NCI-H146 (cell line): ENCODE results near the gene METTL8.
"Not testable (repeated sequence)": the region's sequence is repeated elsewhere in the genome, so short reads cannot be mapped to it uniquely, and the experiment has no call there.

Experiments
- DNase-seq: peaks from one replicate; lab custom pipeline; 2025; lab: John Stamatoyannopoulos, UW

METTL8 gene

DNA sequence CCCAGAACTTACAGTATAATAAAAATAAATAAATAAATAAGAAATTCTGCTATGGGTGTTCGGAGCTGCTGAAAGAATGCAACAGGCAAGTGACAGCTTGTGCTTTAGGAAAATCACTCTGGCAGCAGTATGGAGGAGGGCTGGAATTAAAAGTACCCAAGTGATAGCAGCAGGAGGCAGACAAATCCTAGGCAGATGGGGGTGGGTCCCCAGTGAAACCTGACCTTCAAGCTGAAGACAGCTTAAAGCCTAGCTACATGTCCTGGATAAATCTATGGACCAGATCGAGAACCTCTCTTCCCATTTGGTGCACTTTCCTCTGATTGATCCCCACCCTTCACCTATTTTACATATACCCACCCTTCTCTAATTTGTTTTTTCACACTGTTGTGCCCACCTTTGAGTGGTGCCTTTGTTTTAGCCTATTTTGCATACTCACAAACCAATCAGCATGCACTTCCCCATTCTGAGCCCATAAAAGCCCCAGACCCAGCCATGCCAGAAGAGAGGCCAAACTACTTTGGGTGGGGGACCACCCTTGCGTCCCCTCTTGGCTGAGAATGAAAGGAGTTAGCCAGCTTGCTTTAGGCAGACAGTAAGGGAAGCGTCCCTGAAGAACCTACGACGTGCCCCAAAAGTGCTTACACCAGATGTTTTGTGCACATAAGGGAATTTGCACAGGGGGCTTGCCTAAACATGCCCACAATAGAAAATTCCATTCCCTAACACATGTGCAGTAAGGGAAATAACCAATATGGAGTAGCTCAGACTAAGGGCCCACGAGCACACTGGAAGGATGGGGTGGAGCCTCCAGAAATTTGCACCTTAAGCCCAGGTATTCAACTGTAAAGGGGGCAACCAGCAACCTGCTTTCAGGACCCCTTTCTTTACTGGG, 3.0 kb downstream of the METTL8 start:
- no peak for DNase-seq

DNA sequence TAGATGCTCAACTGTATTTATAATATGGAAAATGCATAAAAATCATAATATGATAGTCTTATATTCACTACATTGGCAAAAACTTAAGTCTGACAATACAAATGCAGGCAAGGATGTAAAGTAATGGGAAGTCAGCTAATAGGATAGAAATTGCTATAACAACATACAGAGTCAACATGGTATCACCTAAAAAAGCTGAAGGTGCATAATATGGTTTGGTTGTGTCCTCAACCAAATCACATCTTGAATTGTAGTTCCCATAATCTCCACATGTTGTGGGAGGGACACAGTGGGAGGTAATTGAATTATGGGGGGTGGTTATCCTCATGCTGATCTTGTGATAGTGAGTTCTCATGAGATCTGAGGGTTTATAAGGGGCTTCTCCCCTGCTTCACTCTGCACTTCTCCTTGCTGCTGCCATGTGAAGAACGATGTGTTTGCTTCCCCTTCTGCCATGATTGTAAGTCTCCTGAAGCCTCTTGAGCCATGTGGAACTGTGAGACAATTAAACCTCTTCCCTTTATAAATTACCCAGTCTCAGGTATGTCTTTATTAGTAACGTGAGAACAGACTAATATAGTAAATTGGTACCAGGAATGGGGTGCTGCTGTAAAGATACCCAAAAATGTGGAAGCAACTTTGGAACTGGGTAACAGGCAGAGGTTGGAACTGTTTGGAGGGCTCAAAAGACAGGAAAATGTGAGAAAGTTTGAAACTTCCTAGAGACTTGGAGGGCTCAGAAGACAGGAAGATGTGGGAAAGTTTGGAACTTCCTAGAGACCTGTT, 10.9 kb downstream of the METTL8 start:
- not testable (repeated sequence) for DNase-seq

DNA sequence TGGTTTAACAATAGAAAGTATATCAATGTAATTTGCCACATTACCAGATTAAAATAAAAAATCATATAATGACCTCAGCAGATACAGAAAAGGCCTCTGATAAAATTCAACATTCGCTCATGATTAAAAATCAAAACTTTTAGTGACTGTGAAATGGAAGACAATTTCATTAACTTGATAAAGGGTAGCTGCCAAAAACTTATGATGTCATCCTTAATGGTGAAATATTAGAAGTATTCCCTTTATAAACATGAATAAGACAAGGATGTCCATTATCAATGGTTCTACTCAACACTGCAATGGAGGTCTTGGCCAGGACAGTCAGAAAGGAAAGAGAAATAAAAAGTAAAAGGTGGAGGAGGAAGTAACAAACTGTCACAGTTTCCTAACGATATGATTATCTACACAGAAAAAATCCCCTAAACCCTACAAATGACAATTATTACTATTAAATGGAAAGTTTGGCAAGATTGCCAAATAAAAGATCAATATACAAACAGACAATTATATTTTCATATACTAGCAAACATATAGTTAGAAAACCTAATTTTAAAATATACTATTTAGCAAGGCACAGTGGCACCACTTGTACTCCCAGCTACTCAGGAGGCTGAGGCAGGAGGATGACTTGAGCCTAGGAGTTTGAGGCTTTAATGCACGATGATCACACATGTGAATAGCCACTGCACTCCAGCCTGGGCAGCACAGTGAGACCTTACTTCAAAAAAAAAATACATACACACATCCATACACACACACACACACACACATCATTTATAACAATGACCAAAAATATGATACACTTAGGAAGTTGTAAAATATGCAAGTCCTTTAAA, 12.8 kb downstream of the METTL8 start:
- no peak for DNase-seq

DNA sequence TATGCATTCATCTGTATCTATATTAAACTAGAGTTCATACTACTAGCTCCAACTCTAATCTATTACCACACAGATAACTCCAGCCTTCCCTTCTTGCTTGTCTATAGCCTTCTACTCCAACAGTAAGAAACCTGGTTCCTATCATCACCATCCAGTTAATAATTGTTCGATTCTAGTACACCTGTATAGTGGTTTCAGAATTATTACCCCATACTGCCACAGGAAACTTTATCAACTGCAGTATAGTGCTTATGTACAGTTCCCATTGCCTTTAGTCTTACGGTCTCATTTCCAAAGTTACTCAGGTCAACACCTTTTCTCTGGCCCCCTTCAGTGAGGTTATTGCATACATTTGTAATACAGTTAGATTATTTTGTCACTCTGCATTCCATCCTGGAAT, 14.5 kb downstream of the METTL8 start:
- DNase-seq, result no peak

DNA sequence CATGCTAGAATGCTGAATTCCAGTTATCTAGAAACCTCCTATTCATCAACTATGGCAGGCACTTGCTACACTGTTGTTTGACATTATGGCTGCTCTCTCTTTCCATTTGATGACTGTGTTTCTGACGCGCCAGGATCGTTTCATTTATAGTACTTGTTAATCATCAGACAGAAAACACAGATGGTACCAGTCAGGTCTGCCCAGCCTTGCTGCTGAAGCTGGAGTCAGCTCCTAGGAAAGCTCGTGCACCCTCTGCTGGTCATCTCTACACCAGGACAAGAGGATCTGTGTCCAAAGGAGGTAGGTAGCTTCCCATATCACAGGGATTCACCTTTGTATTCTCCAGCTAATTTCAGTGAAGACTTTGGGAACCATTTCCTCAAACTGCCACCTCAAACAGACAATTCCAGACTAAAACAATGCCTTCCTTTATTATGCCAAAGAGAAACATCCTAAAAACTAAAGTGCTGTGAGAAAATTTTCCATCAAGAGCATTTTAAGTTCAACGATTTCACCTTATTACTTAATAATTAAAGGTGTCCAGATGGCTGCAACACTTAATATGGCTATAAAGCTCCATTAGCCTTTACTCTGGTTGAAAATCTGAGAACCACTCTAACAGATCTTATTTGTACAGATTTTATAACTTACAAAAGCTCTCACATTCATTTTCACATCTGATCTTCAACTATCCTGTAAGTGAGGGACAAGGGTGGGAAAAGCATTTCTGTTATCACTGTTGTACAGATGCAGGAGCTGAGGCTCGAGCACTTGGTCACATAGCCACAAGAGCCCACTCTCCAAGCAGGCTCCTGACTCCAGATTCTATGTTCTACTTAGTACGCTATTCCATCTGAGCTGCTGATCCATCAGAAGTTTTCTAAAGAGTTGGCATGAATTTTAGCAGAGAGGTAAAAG, 17.5 kb downstream of the METTL8 start:
- DNase-seq, result peak; percentile 86

DNA sequence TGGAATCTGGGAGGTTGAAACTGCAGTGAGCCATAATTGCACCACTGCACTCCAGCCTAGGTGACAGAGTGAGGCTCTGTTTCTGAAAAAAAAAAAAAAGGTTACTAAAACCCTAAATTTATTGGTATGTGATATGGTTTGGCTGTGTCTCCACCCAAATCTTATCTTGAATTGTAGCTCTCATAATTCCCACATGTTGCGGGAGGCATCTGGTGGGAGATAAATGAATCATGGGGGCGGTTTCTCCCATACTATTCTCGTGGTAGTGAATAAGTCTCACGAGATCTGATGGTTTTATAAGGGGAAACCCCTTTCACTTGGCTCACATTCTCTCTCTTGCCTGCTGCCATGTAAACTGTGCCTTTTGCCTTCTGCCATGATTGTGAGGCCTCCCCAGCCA, 19.1 kb downstream of the METTL8 start:
- DNase-seq, result not testable (repeated sequence)

DNA sequence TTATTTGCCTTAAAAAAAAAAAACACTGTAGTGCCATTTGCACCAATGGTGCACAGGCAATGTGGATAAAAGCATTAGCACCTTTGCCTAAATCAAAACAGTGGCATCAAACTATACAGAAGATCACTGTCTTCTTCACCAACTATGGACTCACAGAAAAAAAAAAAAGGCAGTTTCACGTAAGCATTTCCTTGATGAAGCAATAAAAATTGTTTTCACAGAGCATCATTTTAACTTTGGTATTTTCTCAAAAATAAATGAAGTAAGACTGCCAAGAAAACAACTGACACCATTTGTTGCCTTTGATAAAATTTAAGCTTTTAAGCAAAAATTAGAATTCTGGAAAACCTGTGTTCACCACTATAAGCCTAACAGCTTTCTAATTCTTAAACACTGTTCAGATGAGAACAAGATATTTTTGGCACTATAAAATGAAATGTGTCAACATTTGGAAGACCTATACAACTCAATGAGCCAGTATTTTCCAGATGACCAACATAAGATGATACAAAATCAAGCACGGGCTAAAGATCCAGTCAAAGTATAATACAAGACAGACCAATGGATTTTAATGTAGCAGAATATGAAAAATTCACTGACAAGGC, 21.1 kb downstream of the METTL8 start:
- no peak for DNase-seq

DNA sequence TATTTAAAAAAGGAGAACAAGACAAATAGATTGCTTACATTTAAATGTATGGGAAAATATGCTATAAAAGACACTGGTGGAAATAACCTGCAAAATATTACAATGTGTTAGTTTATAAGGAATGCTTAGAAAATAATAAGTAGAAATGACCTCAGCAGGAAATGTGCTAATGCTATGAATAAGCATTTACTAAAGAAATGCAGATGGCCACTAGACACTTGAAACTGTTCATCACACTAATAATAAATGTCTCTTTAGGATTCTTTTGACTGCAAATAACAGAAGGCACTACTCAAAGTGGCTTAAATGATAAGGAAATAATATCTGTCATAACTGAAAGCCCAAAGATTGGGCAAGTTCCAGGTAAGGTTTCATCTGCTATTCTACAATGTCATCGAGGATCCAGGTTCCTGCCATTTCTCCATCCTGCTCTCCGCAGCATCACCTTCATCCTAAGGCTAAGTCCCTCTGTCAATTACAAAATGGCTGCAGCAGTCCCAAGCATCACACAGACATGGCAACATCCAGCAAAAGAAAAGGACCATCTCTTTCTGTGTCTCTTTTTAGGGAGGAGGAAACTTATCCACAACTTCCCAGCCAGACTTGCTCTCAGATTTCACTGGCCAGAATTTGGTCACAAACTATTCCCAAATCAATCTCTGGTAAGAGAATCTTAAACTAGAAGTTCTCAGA, 21.9 kb downstream of the METTL8 start:
- no peak for DNase-seq

DNA sequence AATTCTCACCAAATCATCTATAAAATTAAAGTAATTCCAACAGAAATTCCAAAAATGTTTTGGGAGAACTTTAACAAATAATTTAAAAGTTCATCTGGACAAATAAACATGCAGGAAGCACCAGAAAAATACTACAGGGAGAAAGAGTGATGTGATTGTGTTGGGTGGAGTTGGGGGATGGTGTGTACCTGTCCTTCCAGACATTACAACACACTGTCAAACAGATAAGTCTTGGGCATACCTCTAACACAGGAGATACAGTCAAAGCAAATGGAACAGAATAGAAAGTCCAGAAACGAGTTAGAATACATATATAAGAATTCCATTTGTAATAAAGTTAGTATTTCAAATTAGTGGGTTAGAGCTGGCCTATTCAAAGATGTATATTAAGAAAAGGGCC, 22.6 kb downstream of the METTL8 start:
- no peak for DNase-seq

DNA sequence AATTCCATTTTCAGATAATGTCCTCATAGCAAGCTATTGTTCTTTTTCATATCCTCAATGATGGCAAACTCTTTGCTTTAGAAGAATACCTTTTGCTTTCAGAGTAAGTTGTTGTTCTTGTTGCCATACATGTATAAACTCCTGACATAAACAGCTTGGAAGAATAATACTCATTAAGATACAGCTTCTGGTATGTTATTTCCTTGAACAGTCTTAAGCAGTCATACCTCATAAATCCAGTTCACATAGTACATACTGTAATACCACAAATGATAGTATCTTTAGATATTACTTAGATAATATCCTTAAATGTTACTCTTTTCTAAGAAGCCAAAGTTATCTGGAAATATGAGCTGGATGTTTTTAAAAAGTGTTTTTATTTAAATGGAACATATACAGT, 23.2 kb downstream of the METTL8 start:
- no peak for DNase-seq

DNA sequence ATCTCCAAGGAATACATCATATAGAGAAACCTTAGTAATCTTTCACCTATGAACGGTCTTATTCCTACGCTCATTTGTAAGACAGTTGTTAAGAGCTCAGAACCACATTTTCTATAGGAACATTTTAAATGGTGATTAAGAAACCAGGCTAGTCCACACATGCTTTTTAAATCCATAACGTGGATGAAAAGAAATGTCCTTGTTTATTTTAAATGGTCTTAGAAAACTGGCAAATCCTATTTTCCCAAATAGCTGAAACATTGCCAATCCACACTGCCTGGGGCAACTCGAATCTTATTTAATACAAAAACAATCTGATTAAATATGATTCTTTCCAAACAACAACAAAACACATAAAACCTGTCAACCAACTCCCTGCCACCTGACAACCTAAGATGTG, 23.7 kb downstream of the METTL8 start:
- DNase-seq, result no peak

DNA sequence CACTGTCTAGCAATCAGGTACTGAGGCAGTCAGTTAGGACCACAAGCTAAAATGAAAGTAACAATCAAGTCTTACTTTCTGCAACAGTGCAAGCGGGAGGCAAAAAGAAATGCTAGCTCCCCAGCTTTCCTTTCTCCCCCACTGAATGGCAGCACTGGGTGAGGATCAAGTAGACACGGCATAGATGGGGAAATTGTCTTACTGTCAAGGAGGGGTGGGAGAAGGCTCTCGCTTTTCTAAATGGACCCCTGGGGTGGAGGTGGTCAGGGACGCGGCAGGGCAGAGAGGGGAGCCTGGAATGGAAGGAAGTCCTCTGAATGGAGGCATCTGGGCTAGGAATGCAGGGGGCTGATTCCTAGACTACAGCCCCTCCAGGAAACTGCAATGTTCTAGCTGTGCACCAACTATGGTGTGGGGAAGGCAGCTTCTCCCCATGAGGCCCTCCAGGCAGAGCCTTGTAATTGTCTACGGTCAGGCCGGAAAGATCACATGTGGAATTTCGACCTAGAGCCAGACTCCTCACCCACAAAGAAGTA, 24.3 kb downstream of the METTL8 start:
- no peak for DNase-seq

DNA sequence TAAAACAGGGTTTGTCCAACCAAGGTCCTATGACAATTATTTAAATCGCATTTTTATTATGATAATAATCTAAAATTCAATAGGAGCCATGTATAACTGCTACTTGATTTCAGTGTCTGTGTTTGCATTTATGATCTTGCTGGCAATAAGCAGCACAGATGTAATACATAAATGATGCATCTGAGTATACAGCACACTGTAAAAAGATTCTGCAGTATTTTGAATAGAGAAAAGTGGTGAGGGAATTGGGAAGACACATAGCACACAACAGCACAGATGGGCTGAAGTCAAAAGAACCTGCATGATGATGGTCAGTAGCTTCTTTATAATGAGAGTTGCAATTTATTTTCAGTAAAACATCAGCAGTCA, 26.1 kb downstream of the METTL8 start:
- no peak for DNase-seq

DNA sequence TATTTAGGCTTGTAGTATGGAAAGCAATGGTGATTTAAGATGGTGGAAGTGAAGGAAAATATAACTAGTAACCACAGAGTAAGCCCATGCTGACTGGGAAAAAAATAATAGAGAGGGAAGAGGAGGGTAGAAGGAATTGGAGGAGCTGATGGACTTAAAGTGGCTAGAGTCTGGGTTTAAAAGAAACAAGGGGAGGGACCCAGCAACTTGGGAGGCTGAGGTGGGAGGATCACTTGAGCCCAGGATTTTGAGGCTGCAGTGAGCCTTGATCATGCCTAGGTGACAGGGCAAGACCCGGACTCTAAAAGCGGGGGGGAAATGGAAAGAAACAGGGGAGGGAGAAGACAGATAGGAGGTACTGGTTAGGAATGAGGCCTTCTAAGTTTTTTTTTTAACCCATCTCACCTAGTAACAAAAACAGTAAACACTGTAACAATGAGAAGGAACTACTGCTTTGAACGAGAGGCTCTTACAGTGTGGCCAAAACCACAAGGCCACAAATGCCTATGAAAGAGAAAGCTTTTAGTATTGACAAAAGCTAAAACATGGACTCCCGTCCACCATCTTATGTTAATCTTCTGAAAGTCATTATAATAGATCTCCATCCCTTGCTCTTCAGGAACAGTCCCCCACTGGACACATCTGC, 26.6 kb downstream of the METTL8 start:
- no peak for DNase-seq

DNA sequence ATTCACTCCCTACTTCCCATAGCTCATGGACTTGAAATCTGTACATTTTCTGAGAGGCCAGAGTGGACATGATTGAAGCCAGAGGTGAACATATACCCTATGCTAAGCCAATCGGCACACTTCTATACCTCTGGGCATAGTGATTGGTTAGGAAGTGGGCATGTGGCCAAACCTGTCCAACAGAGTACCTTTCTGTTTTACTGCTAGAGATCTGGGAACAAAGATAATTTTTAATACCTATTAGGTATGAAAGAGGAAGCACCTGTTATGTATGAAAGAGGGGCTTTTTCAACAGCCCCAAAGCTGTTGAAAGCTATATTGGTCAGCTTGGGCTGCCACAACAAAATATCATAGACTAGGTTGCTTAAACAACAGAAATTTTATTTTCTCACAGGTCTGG, 27.7 kb downstream of the METTL8 start:
- DNase-seq, result no peak

DNA sequence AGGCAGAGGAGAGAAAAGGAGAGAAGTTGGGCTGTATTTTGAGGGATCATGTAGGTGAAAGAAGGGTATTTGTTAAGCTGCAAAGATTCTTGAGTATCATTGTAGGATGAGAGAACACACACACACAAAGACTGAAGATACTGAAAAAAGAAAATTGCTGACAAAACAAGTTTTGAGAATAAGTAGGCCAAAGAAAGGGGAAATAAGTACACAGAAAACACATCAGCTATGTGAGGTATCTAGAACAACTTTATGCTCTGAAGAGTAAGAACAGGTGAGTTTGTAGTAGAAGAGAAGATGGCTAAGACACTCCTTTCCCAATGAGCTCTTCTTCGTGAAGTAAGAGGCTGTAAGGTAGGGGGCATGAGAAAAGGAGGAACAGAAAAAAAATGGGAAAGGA, 28.2 kb downstream of the METTL8 start:
- DNase-seq, result no peak

DNA sequence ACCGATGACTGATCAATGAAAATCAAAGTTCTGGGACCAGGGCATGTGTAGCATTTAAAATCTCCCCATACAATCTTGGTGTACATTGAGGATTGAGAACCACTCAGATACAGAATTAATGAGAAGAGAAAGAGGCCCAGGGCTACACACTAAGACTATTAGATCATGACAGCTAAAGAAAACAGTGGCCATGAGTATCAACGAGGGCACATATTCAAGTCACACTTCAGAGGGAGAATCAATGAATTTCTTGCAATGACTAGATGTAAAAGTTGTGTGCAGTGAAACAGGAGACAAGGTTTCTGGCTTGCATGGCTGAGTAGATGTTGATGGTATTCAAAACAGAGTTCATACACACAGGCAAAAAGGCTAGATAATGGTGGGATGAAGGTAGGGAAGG, 29.1 kb downstream of the METTL8 start:
- no peak for DNase-seq

DNA sequence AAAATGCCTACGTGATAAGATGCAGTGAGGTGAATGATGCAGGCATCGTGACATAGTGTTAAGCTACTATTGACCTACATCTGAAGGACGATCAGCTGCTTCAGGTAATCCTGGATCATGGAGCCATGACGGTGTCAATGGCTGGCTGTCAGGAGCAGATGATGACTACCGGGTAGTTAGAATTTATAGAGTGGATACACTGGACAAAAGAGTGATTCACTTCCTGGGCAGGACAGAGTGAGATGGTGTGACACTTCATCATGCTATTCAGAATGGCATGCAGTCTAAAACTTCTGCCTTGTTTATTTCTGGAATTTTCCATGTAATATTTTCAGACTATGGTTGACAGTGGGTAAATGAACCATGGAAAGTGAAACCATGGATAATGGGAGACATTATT, 29.5 kb downstream of the METTL8 start:
- DNase-seq, result no peak

DNA sequence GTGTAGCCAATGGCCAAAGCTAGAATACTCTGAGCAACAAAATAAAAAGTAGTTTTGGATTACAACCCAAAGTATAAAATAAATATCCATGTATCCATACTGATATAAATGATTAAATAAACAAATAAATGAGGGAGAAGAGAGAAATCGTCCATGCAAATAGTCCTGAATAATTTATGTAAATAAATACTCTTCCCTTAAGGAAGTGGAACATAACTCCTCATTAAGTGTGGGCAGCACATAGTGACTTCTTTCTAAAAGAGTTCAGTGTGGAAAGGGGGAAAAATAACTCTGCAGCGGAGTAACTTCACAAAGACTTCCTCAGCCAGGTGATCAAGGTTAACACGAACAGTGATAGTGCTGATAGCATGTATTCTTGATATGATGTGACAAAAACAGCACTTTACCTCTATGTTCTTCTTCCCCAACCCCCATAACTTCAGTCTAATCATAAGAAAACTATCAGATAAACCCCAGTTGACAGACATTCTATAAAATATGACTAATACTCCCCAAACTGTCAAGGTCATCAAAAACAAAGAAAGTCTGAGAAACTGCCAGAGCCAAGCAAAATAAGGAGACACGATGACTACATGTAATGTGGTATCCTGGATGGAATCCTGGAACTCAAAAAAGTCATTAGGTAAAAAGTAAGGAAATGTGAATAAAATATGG, 30.7 kb downstream of the METTL8 start:
- DNase-seq, result no peak
